ENCODE data around the gene FRYL.
"Not testable (repeated sequence)": the region's sequence is repeated elsewhere in the genome, so short reads cannot be mapped to it uniquely, and the experiment has no call there.

GRCh38 chr4:48716285-48716684 lies 63.8 kb downstream of the FRYL start:
- TF ChIP-seq CTCF (IDR thresholded peaks at IDR 0.05 in 4 of 5, conservative IDR thresholded peaks at IDR 0.05 in 1 of 5); POLR2A (IDR thresholded peaks at IDR 0.05): not testable (repeated sequence)
